IMR-90 (cell line): ENCODE results near the gene ISCU. TPM values are rescaled to one million over a fixed set of nuclear protein-coding genes. Genes with fewer than 3 reads are reported as not detected.
A peak's percentile ranks its signal among the peaks of the same experiment; 100 is the strongest.

ENCODE experiments used
- ATAC-seq: fragments of 200-7000 bp; cut with Tn5 transposase; 2 replicates; pipeline ENCODE4 v1.9.1; 2020; ENCODE audit warnings: low read depth, mild to moderate bottlenecking, moderate library complexity
- BruUV-seq: library from RNA; stranded (reverse); fragments of 400-500 nt; replicated peaks from 2 replicates; lab custom pipeline; 2021; lab: Mats Ljungman, UMichigan
- CTCF ChIA-PET: fragments of 300-600 bp; formaldehyde crosslinking; extraction: SDS; loops from one replicate; lab custom pipeline; 2021; ENCODE audit warnings: antibody characterized with exemption; lab: Yijun Ruan, JAX
- POLR2A ChIA-PET: fragments of 300-600 bp; sonication (Branson Sonifier 250); formaldehyde crosslinking; loops from one replicate; lab custom pipeline; 2022; ENCODE audit warnings: antibody characterized with exemption; ENCODE audit not compliant: unreplicated experiment; lab: Charles Lee
- DNase-seq: peaks from one replicate; pipeline ENCODE4 v3.0.0; 2013
- H2AFZ ChIP-seq: replicated peaks from 2 replicates; pipeline ENCODE3; 2013; ENCODE audit warnings: low read length, mild to moderate bottlenecking; ENCODE audit not compliant: poor library complexity
- H2AK5ac ChIP-seq: 2 replicates; pipeline ENCODE4 v1.6.1; 2013; ENCODE audit warnings: low read depth, low read length, inconsistent platforms
- H2AK9ac ChIP-seq: replicated peaks from 2 replicates; pipeline ENCODE3; 2013; ENCODE audit warnings: mild to moderate bottlenecking, low read depth, low read length, moderate library complexity; ENCODE audit not compliant: poor library complexity
- H2BK120ac ChIP-seq: 2 replicates; pipeline ENCODE4 v1.6.1; 2013; ENCODE audit warnings: low read depth, low read length, inconsistent platforms
- H2BK15ac ChIP-seq: 3 replicates; pipeline ENCODE4 v1.6.1; 2013; ENCODE audit warnings: low read depth, low read length, inconsistent platforms
- H2BK20ac ChIP-seq: 2 replicates; pipeline ENCODE4 v1.6.1; 2013; ENCODE audit warnings: low read depth, mild to moderate bottlenecking, inconsistent platforms, low read length, moderate library complexity
- H2BK5ac ChIP-seq: 2 replicates; pipeline ENCODE4 v1.6.1; 2013; ENCODE audit warnings: mild to moderate bottlenecking, low read depth, low read length, inconsistent platforms; ENCODE audit not compliant: poor library complexity, severe bottlenecking
- H3K14ac ChIP-seq: replicated peaks from 2 replicates; pipeline ENCODE4 v1.6.1; 2013; ENCODE audit warnings: low read depth, low read length, inconsistent platforms
- H3K18ac ChIP-seq: 2 replicates; pipeline ENCODE4 v1.6.1; 2013; ENCODE audit warnings: low read depth, low read length, control low read depth
- H3K23ac ChIP-seq: 2 replicates; pipeline ENCODE4 v1.6.1; 2013; ENCODE audit warnings: low read depth, low read length, inconsistent platforms
- H3K27ac ChIP-seq: 2 replicates; pipeline ENCODE4 v1.5.1; 2013; ENCODE audit warnings: mild to moderate bottlenecking, control low read depth, low read length; ENCODE audit not compliant: insufficient read depth
- H3K27me3 ChIP-seq: 2 replicates; pipeline ENCODE4 v1.6.1; 2013; ENCODE audit warnings: low read length; ENCODE audit not compliant: control insufficient read depth, insufficient read depth
- H3K36me3 ChIP-seq: 2 replicates; pipeline ENCODE4 v1.6.1; 2013; ENCODE audit warnings: low read length, mixed read lengths; ENCODE audit not compliant: control insufficient read depth, insufficient read depth
- H3K4ac ChIP-seq: 2 replicates; pipeline ENCODE4 v1.6.1; 2013; ENCODE audit warnings: low read depth, low read length, inconsistent platforms
- H3K4me1 ChIP-seq: 2 replicates; pipeline ENCODE4 v1.6.1; 2013; ENCODE audit warnings: low read length, mixed read lengths; ENCODE audit not compliant: control insufficient read depth, insufficient read depth
- H3K4me2 ChIP-seq: 2 replicates; pipeline ENCODE4 v1.6.1; 2013; ENCODE audit warnings: low read depth, mild to moderate bottlenecking, control low read depth, low read length, moderate library complexity
- H3K4me3 ChIP-seq: 2 replicates; pipeline ENCODE4 v1.5.1; 2013; ENCODE audit warnings: low read depth, mild to moderate bottlenecking, control low read depth, low read length, moderate library complexity; ENCODE audit not compliant: insufficient read depth
- H3K56ac ChIP-seq: 2 replicates; pipeline ENCODE4 v1.6.1; 2013; ENCODE audit warnings: low read length, inconsistent platforms; ENCODE audit not compliant: insufficient read depth; ENCODE audit errors: extremely low read depth
- H3K79me1 ChIP-seq, 2 experiments: 2 replicates each; pipeline ENCODE4 v1.6.1; 2013; ENCODE audit warnings: low read length in 2 of 2, inconsistent platforms in 1 of 2, low read depth in 1 of 2
- H3K9ac ChIP-seq: 2 replicates; pipeline ENCODE4 v1.6.1; 2013; ENCODE audit warnings: low read depth, low read length, control low read depth
- H3K9me1 ChIP-seq: 2 replicates; pipeline ENCODE4 v1.6.1; 2013; ENCODE audit warnings: low read length, inconsistent platforms; ENCODE audit not compliant: insufficient read depth
- H3K9me3 ChIP-seq: 2 replicates; pipeline ENCODE4 v1.6.1; 2013; ENCODE audit warnings: low read length; ENCODE audit not compliant: control insufficient read depth, insufficient read depth
- H4K20me1 ChIP-seq: 2 replicates; pipeline ENCODE4 v1.6.1; 2013; ENCODE audit warnings: low read length, inconsistent platforms; ENCODE audit not compliant: insufficient read depth
- H4K5ac ChIP-seq: 2 replicates; pipeline ENCODE4 v1.6.1; 2013; ENCODE audit warnings: mild to moderate bottlenecking, low read depth, low read length, control low read depth
- H4K8ac ChIP-seq, 2 experiments: 2 replicates each; pipeline ENCODE4 v1.6.1; 2013; ENCODE audit warnings: low read depth in 2 of 2, low read length in 2 of 2, control low read depth in 1 of 2, inconsistent platforms in 1 of 2
- H4K91ac ChIP-seq: 2 replicates; pipeline ENCODE4 v1.6.1; 2013; ENCODE audit warnings: low read depth, low read length, inconsistent platforms; ENCODE audit not compliant: insufficient read depth
- CEBPB ChIP-seq: IDR thresholded peaks from 2 replicates; pipeline ENCODE4 v1.6.1; 2012; ENCODE audit warnings: low read depth, low read length, improper control_type of control experiment
- CHD1 ChIP-seq: IDR thresholded peaks from 2 replicates; pipeline ENCODE4 v1.6.1; 2012; ENCODE audit warnings: low read depth, low read length, improper control_type of control experiment
- CTCF ChIP-seq: conservative IDR thresholded peaks from 2 replicates; pipeline ENCODE4 v1.5.1; 2012; ENCODE audit warnings: mild to moderate bottlenecking, low read depth, low read length, improper control_type of control experiment
- ELK1 ChIP-seq: fragments of 150-350 bp; IDR thresholded peaks from 2 replicates; pipeline ENCODE4 v1.6.1; 2016; ENCODE audit warnings: low read depth, mild to moderate bottlenecking, low read length, moderate library complexity, borderline replicate concordance
- FOS ChIP-seq: fragments of 150-350 bp; IDR thresholded peaks from 2 replicates; pipeline ENCODE4 v1.6.1; 2016; ENCODE audit warnings: low read depth, low read length
- MAFK ChIP-seq: IDR thresholded peaks from 2 replicates; pipeline ENCODE4 v1.6.1; 2012; ENCODE audit warnings: low read depth, low read length, improper control_type of control experiment
- MAZ ChIP-seq: IDR thresholded peaks from 2 replicates; pipeline ENCODE4 v1.6.1; 2012; ENCODE audit warnings: low read depth, mild to moderate bottlenecking, low read length, improper control_type of control experiment, moderate library complexity, borderline replicate concordance
- MXI1 ChIP-seq: IDR thresholded peaks from 2 replicates; pipeline ENCODE4 v1.6.1; 2012; ENCODE audit warnings: low read depth, mild to moderate bottlenecking, low read length, moderate library complexity, borderline replicate concordance
- POLR2A ChIP-seq: IDR thresholded peaks from 2 replicates; pipeline ENCODE4 v1.6.1; 2012; ENCODE audit warnings: mild to moderate bottlenecking, low read depth, low read length
- RAD21 ChIP-seq: IDR thresholded peaks from 2 replicates; pipeline ENCODE4 v1.6.1; 2012; ENCODE audit warnings: low read length, improper control_type of control experiment
- RCOR1 ChIP-seq: IDR thresholded peaks from 2 replicates; pipeline ENCODE4 v1.6.1; 2012; ENCODE audit warnings: mild to moderate bottlenecking, low read length, improper control_type of control experiment; ENCODE audit not compliant: insufficient replicate concordance
- RFX5 ChIP-seq: IDR thresholded peaks from 2 replicates; pipeline ENCODE4 v1.8.0; 2012; ENCODE audit warnings: low read depth, mild to moderate bottlenecking, low read length, moderate library complexity
- SMC3 ChIP-seq: fragments of 150-350 bp; IDR thresholded peaks from 2 replicates; pipeline ENCODE4 v1.6.1; 2016; ENCODE audit warnings: low read depth, mild to moderate bottlenecking, antibody characterized with exemption, low read length, moderate library complexity
- WGBS, 2 experiments: methylation state at CpG; one replicate each; pipeline versions ENCODE4 v1.1.5 to v1.1.7; 2013; ENCODE audit warnings: missing lambda C conversion rate in 2 of 2; ENCODE audit not compliant: insufficient read length in 1 of 2; ENCODE audit errors: extremely low coverage in 2 of 2; 5-methylcytosine and 5-hydroxymethylcytosine counted together
- dilution Hi-C: fragments of 300-500 bp; cut with HindIII; formaldehyde crosslinking; loops from one replicate; pipeline ENCODE4 v1.14.3; 2018; ENCODE audit warnings: low sequenced_read_pairs; ENCODE audit not compliant: unreplicated experiment
- in situ Hi-C: fragments of 300-500 bp; cut with MboI; formaldehyde crosslinking; loops from 3 replicates; pipeline ENCODE4 v1.14.3; 2019; ENCODE audit warnings: low sequenced_read_pairs, inconsistent platforms, mixed read lengths
- intact Hi-C: fragments of 100-400 bp; cut with micrococcal nuclease; formaldehyde crosslinking; loops from 2 replicates; pipeline ENCODE4 v1.10.0; 2022
- polyA plus RNA-seq, 3 experiments: library from polyadenylated mRNA; depleted of rRNA; stranded (reverse); fragments of >200 nt; gene quantifications; 2 replicates each; pipeline ENCODE4 v1.2.3, GENCODE V29; 2012; ENCODE audit warnings: low replicate concordance in 1 of 3
- total RNA-seq: library from RNA; depleted of rRNA; stranded (reverse); fragments of >200 nt; gene quantifications from 2 replicates; pipeline ENCODE4 v1.2.3, GENCODE V29; 2012
- TF ChIP-seq, protein P1 (sequence below): fragments of 150-350 bp; IDR thresholded peaks from 2 replicates; pipeline ENCODE4 v1.6.1; 2017; ENCODE audit warnings: mild to moderate bottlenecking, antibody characterized with exemption, low read length, low read depth

Gene ISCU
- total and polyA plus RNA-seq, 2 of the 4 experiments (the other 2 are of a cell fraction): 52.7 to 87.2 TPM

DNA sequence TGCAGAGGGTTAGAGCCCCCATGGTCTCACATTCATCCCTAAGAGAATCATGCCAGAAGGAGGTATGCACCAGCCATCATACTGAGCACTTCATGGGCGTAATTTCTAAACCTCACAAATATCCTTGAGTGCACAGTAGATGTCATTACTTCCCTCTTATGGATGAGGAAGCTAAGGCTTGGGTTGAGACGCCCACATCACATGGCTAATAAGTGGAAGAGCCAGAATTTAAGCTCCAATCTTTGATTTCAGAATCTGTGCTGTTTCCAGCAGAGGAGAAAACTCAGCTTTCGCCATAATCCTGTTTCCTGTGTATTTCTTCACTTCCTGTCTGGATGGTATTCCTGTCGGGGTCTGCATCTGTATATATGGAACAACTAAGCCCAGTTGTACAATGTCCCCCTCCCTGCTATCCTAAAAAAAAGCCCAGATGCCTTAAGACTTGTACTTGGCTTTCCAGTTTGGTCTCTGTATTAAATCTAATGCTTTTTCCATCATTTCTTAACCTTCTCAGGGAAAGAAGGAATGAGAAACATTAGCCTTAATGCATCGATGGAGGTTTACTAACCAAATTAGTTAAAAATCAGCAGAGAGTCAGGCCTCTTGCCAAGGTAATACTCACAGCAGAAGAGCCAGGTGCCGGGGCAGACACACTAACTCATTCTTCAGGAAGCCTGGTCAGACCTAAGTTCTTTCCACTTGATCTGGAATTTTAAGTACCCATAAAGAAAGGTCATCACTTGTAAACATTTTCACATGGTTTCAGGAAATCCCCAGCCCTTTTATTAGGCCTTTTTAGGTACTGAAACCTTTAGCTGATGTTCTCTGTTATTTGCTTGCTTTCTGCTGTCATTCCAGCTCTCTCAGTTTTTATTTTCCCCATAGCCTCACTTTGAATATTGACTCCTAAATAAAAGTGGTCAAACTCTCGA lies 5.3 kb downstream of the ISCU start:
- H2AFZ ChIP-seq: no peak overlapping the region
- no peak overlapping the region for H3K18ac ChIP-seq
- H2AK9ac ChIP-seq: no peak overlapping the region
- H4K8ac ChIP-seq: no peak overlapping the region
- ChIA-PET CTCF (interaction anchor here (6.5 kb wide), 1 partner anchor 50 kb away, joined by 37 read pairs; no protein-coding TSS in a partner anchor), POLR2A (no interaction called here)
- in situ Hi-C loops: loop anchor here (5.0 to 10.0 kb wide), 3 partner anchors 50 to 387 kb away; no protein-coding TSS in a partner anchor
- no peaks in the 10 kb centered on the region for H3K27me3 ChIP-seq
- peak; percentile 15 for DNase-seq
- 0 out of 2 replicates have a peak, but pooled peaks cover 4% of the 10 kb centered on the region for H4K20me1 ChIP-seq
- H3K9ac ChIP-seq: no peak overlapping the region
- no peak overlapping the region for H2AK5ac ChIP-seq
- ATAC-seq: no peak
- H3K23ac ChIP-seq: no peak overlapping the region
- H3K27ac ChIP-seq: no peak overlapping the region
- no peak overlapping the region for H2BK120ac ChIP-seq
- H3K4me2 ChIP-seq: no peak overlapping the region
- WGBS, 2 experiments: 72% methylated on average over 2 of the region's 7 CpGs; no CpG with 5 or more reads in 1 of the 2 experiments
- H2BK5ac ChIP-seq: no peak overlapping the region
- H3K14ac ChIP-seq: no peak overlapping the region
- no peak overlapping the region for H2BK15ac ChIP-seq
- intact Hi-C loops: no loop called here
- peaks cover 14 to 24% of the 10 kb centered on the region in 2 experiments for H3K79me1 ChIP-seq
- H3K4me3 ChIP-seq: no peak overlapping the region
- H2BK20ac ChIP-seq: no peak overlapping the region
- no peaks in the 10 kb centered on the region for H3K9me1 ChIP-seq
- H3K36me3 ChIP-seq: peaks cover 38% of the 10 kb centered on the region
- H4K91ac ChIP-seq: no peak overlapping the region
- H3K9me3 ChIP-seq: no peaks in the 10 kb centered on the region
- no peak overlapping the region for H3K4ac ChIP-seq
- BruUV-seq: no TSS peak
- no peaks in the 10 kb centered on the region for H3K4me1 ChIP-seq
- no peak overlapping the region for H3K56ac ChIP-seq
- dilution Hi-C loops: no loop called here
- H4K5ac ChIP-seq: no peak overlapping the region
- TF ChIP-seq MXI1: no peak
- TF ChIP-seq MAFK: no peak
- no peak for TF ChIP-seq CTCF
- TF ChIP-seq, protein P1, sequence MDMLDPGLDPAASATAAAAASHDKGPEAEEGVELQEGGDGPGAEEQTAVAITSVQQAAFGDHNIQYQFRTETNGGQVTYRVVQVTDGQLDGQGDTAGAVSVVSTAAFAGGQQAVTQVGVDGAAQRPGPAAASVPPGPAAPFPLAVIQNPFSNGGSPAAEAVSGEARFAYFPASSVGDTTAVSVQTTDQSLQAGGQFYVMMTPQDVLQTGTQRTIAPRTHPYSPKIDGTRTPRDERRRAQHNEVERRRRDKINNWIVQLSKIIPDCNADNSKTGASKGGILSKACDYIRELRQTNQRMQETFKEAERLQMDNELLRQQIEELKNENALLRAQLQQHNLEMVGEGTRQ: no peak
- no peak for TF ChIP-seq RCOR1
- no peak for TF ChIP-seq SMC3
- no peak for TF ChIP-seq RFX5
- TF ChIP-seq CHD1: no peak
- TF ChIP-seq FOS: no peak
- TF ChIP-seq POLR2A: no peak
- TF ChIP-seq CEBPB: no peak
- no peak for TF ChIP-seq ELK1
- TF ChIP-seq RAD21: no peak
- TF ChIP-seq MAZ: no peak
